GM12878 (cell line): ENCODE data around the gene AP1M1. TPM values are rescaled to one million over a fixed set of nuclear protein-coding genes. Genes with fewer than 3 reads are reported as not detected.

Source experiments
- ATAC-seq: fragments of 200-7000 bp; cut with Tn5 transposase; 3 replicates; pipeline ENCODE4 v1.9.1; 2020; ENCODE audit warnings: mild to moderate bottlenecking, moderate library complexity
- BruUV-seq: library from RNA; stranded (reverse); fragments of 400-500 nt; replicated peaks from 2 replicates; lab custom pipeline; 2021; lab: Mats Ljungman, UMichigan
- CTCF ChIA-PET: fragments of 300-600 bp; sonication (Branson Sonifier 250); formaldehyde crosslinking; extraction: SDS; loops from one replicate; lab custom pipeline; 2021; ENCODE audit warnings: inconsistent platforms; lab: Yijun Ruan, JAX
- POLR2A ChIA-PET: fragments of 350-600 bp; formaldehyde crosslinking; extraction: SDS; loops from one replicate; lab custom pipeline; 2021; ENCODE audit warnings: inconsistent platforms; lab: Charles Lee
- RAD21 ChIA-PET: fragments of 300-600 bp; sonication (Branson Sonifier 250); formaldehyde crosslinking; loops from one replicate; lab custom pipeline; 2023; ENCODE audit warnings: antibody characterized with exemption; ENCODE audit not compliant: unreplicated experiment; lab: Charles Lee
- SMC1A ChIA-PET: fragments of 300-600 bp; sonication (Branson Sonifier 250); formaldehyde crosslinking; loops from one replicate; lab custom pipeline; 2023; ENCODE audit not compliant: unreplicated experiment, uncharacterized antibody; lab: Charles Lee
- DNase-seq: peaks from one replicate; pipeline ENCODE4 v3.0.0-alpha.2; 2011; ENCODE audit warnings: low read depth, low spot score
- FAIRE-seq: peaks from 3 replicates; lab custom pipeline; 2011; peaks lifted over from hg19 to GRCh38; lab: Jason Lieb, UNC
- H2AFZ ChIP-seq: 2 replicates; pipeline ENCODE4 v1.6.0; 2011; ENCODE audit warnings: low read depth, low read length, control low read depth; ENCODE audit not compliant: control insufficient read depth
- H3K27ac ChIP-seq: 2 replicates; pipeline ENCODE4 v1.5.1; 2011; ENCODE audit warnings: control low read depth; ENCODE audit not compliant: control insufficient read depth, insufficient read depth
- H3K27me3 ChIP-seq, 2 experiments: replicated peaks in 1 of 2; 2 replicates each; pipeline versions ENCODE4 v1.6.0 to v1.6.1; 2011; ENCODE audit warnings: low read length in 1 of 2; ENCODE audit not compliant: control insufficient read depth in 2 of 2, insufficient read depth in 2 of 2
- H3K36me3 ChIP-seq, 2 experiments: 2 replicates each; pipeline ENCODE4 v1.5.1; 2011; ENCODE audit warnings: low read length in 1 of 2; ENCODE audit not compliant: control insufficient read depth in 2 of 2, insufficient read depth in 2 of 2
- H3K4me1 ChIP-seq: 2 replicates; pipeline ENCODE4 v1.6.1; 2011; ENCODE audit warnings: mild to moderate bottlenecking, low read length, moderate library complexity, mixed read lengths; ENCODE audit not compliant: control insufficient read depth, insufficient read depth
- H3K4me2 ChIP-seq: 2 replicates; pipeline ENCODE4 v1.6.0; 2011; ENCODE audit warnings: control low read depth; ENCODE audit not compliant: control insufficient read depth, insufficient read depth
- H3K4me3 ChIP-seq: fragments of 200-600 bp; sonication (generic); 2 replicates; pipeline ENCODE4 v1.5.1; 2016
- H3K79me2 ChIP-seq: 2 replicates; pipeline ENCODE4 v1.6.0; 2011; ENCODE audit warnings: low read length; ENCODE audit not compliant: control insufficient read depth, insufficient read depth
- H3K9ac ChIP-seq: 2 replicates; pipeline ENCODE4 v1.8.0; 2011; ENCODE audit warnings: low read length, control low read depth, mixed read lengths; ENCODE audit not compliant: control insufficient read depth, insufficient read depth
- H3K9me3 ChIP-seq: replicated peaks from 3 replicates; pipeline ENCODE4 v1.5.1; 2011; ENCODE audit warnings: mild to moderate bottlenecking, low read length; ENCODE audit not compliant: control insufficient read depth, insufficient read depth
- H4K20me1 ChIP-seq: 2 replicates; pipeline ENCODE4 v1.6.0; 2011; ENCODE audit not compliant: control insufficient read depth, insufficient read depth
- ATF2 ChIP-seq: IDR thresholded peaks from 2 replicates; pipeline ENCODE4 v1.6.1; 2012; ENCODE audit warnings: low read length, inconsistent platforms
- BHLHE40 ChIP-seq, 2 experiments: fragments of 450-650 bp in 1 of 2; IDR thresholded peaks; 2 replicates each; pipeline ENCODE4 v1.6.1; 2011 to 2017; ENCODE audit warnings: low read depth in 2 of 2, borderline replicate concordance in 1 of 2, improper control_type of control experiment in 1 of 2, low read length in 1 of 2, mild to moderate bottlenecking in 1 of 2
- BRCA1 ChIP-seq: IDR thresholded peaks from 2 replicates; pipeline ENCODE4 v1.6.1; 2011; ENCODE audit warnings: low read depth, low read length, improper control_type of control experiment
- CHD1 ChIP-seq: IDR thresholded peaks from 2 replicates; pipeline ENCODE4 v1.6.1; 2012; ENCODE audit warnings: low read depth, low read length, improper control_type of control experiment
- CHD4 ChIP-seq: fragments of 200-600 bp; sonication (generic); IDR thresholded peaks from 2 replicates; pipeline ENCODE4 v1.6.1; 2016; ENCODE audit warnings: mild to moderate bottlenecking
- HCFC1 ChIP-seq: fragments of 150-350 bp; IDR thresholded peaks from 2 replicates; pipeline ENCODE4 v1.6.1; 2014; ENCODE audit warnings: low read length
- KDM1A ChIP-seq: fragments of 200-600 bp; sonication (generic); IDR thresholded peaks from 2 replicates; pipeline ENCODE4 v1.6.1; 2016; ENCODE audit warnings: borderline replicate concordance
- MLLT1 ChIP-seq: fragments of 450-650 bp; IDR thresholded peaks from 2 replicates; pipeline ENCODE4 v1.6.1; 2016; ENCODE audit warnings: mild to moderate bottlenecking
- MXI1 ChIP-seq: fragments of 150-350 bp; IDR thresholded peaks from 2 replicates; pipeline ENCODE4 v1.6.1; 2011; ENCODE audit warnings: low read depth, mild to moderate bottlenecking, inconsistent platforms, low read length, improper control_type of control experiment
- NFIC ChIP-seq: IDR thresholded peaks from 2 replicates; pipeline ENCODE4 v1.6.1; 2012; ENCODE audit warnings: low read depth, mild to moderate bottlenecking, inconsistent platforms, low read length, moderate library complexity
- NFXL1 ChIP-seq: fragments of 450-650 bp; IDR thresholded peaks from 2 replicates; pipeline ENCODE4 v1.6.1; 2017; ENCODE audit warnings: antibody characterized with exemption, mild to moderate bottlenecking, borderline replicate concordance
- POU2F2 ChIP-seq: IDR thresholded peaks from 3 replicates; pipeline ENCODE4 v1.6.1; 2011; ENCODE audit warnings: low read depth, mild to moderate bottlenecking, low read length, borderline replicate concordance
- ZNF24 ChIP-seq: fragments of 450-650 bp; IDR thresholded peaks from 2 replicates; pipeline ENCODE4 v1.6.1; 2017; ENCODE audit warnings: antibody characterized with exemption, mild to moderate bottlenecking
- ZNF384 ChIP-seq: IDR thresholded peaks from 2 replicates; pipeline ENCODE4 v1.6.1; 2012; ENCODE audit warnings: low read depth, mild to moderate bottlenecking, low read length, improper control_type of control experiment, borderline replicate concordance
- whole genome bisulfite sequencing: methylation state at CpG from one replicate; pipeline ENCODE4 v1.1.6; 2016; ENCODE audit warnings: low lambda C conversion rate; ENCODE audit not compliant: insufficient replicate concordance, insufficient coverage; ENCODE audit errors: missing lambda C conversion rate; 5-methylcytosine and 5-hydroxymethylcytosine counted together
- in situ Hi-C: fragments of 300-500 bp; cut with MboI; formaldehyde crosslinking; loops from 9 replicates; pipeline ENCODE4 v1.14.3; 2018; ENCODE audit warnings: mixed read lengths
- intact Hi-C: fragments of 100-400 bp; cut with micrococcal nuclease; formaldehyde crosslinking; loops from one replicate; pipeline ENCODE4 v1.14.2; 2022; ENCODE audit not compliant: unreplicated experiment
- polyA plus RNA-seq, 11 experiments: library from polyadenylated mRNA; depleted of rRNA in 4 of 11; unstranded in 6 of 11; stranded (reverse) in 5 of 11; fragments of >200 nt; fragmentation: Nextera tagmentation in 4 of 11; fragmentation: Illumina TruSeq in 1 of 11; extraction: Ambion mirVana in 4 of 11; extraction: Trizol in 1 of 11; gene quantifications; 1 replicate in 1 of 11; 2 replicates in 10 of 11; pipeline versions ENCODE4 v1.2.1 to v1.2.3, GENCODE V29; 2011 to 2016; ENCODE audit warnings: inconsistent platforms in 2 of 11, missing spikeins in 2 of 11, low read depth in 1 of 11
- total RNA-seq, 4 experiments: library from RNA; depleted of rRNA in 3 of 4; stranded (reverse); fragments of >200 nt in 3 of 4; fragmentation: Illumina TruSeq in 1 of 4; extraction: Trizol in 1 of 4; gene quantifications; 2 replicates each; pipeline versions ENCODE4 v1.2.1 to v1.2.3, GENCODE V29; 2013 to 2021

Gene AP1M1
- total and polyA plus RNA-seq, 10 of the 15 experiments (the other 5 are each of a cell fraction or from before 2014, with no cell fraction given) = 1.0 to 116 (median 44.7) TPM

- in situ Hi-C loops = no loop called here
- Histone ChIP-seq H3K4me1 (no peaks in the 10 kb centered on the region), H3K27me3 (no peaks in the 10 kb centered on the region), H3K27ac (no peak overlapping the region), H2AFZ (no peak overlapping the region), H3K9me3 (no peaks in the 10 kb centered on the region), H3K4me2 (no peak overlapping the region), H3K4me3 (no peak overlapping the region), H3K36me3 (peaks cover 5 to 13% of the 10 kb centered on the region in 2 experiments; a peak in 3 of 4 replicates), H3K79me2 (no peaks in the 10 kb centered on the region), H4K20me1 (no peaks in the 10 kb centered on the region), H3K9ac (no peak overlapping the region)
- FAIRE-seq (no peak), DNase-seq (no peak), ATAC-seq (no peak)
- WGBS = 95% methylated on average over 19 of the region's 19 CpGs
- intact Hi-C loops = no loop called here
- ChIA-PET SMC1A (no interaction called here), CTCF (no interaction called here), RAD21 (no interaction called here), POLR2A (no interaction called here)
- TF ChIP-seq HCFC1 (no peak), POU2F2 (no peak), ZNF384 (no peak), CHD1 (no peak), MXI1 (no peak), KDM1A (no peak), BRCA1 (no peak), CHD4 (no peak), ZNF24 (no peak), ATF2 (no peak), NFIC (no peak), MLLT1 (no peak), NFXL1 (no peak), BHLHE40 (IDR thresholded peaks at IDR 0.05; ENCODE audit: borderline replicate concordance in 1 of 2, low read depth in 2 of 2, low read length in 1 of 2) (no peak)
- no TSS peak for BruUV-seq
Observed at GRCh38 chr19:16233081-16233776, 35.5 kb downstream of the AP1M1 start.
